Natural killer cell (primary cell): ENCODE measurements around the gene PRDM12. TPM values are rescaled to one million over a fixed set of nuclear protein-coding genes. Genes with fewer than 3 reads are reported as not detected.

Source experiments
- ATAC-seq, 3 donors: fragments of 150-1000 bp in 2 of 3; fragments of 200-7000 bp in 1 of 3; cut with Tn5 transposase; 1 replicate in 1 of 3; 2 replicates in 2 of 3; pipeline ENCODE4 v1.10.0; 2021; ENCODE audit warnings: mild to moderate bottlenecking in 2 of 3, moderate library complexity in 2 of 3
- DNase-seq, 2 donors: peaks; one replicate each; pipeline versions ENCODE4 v3.0.0 to v3.0.0-alpha.2; 2013 to 2021; ENCODE audit warnings: mixed read lengths in 1 of 2
- H3K27ac ChIP-seq: one replicate; pipeline ENCODE4 v1.5.1; 2013; ENCODE audit warnings: mild to moderate bottlenecking, low read length
- H3K27me3 ChIP-seq: one replicate; pipeline ENCODE4 v1.6.1; 2013; ENCODE audit warnings: low read length; ENCODE audit not compliant: control insufficient read depth, insufficient read depth
- H3K36me3 ChIP-seq: one replicate; pipeline ENCODE4 v1.6.1; 2013; ENCODE audit warnings: low read length; ENCODE audit not compliant: control insufficient read depth, insufficient read depth
- H3K4me1 ChIP-seq: one replicate; pipeline ENCODE4 v1.6.1; 2013; ENCODE audit warnings: low read length; ENCODE audit not compliant: control insufficient read depth, insufficient read depth
- H3K4me3 ChIP-seq: one replicate; pipeline ENCODE4 v1.5.1; 2013; ENCODE audit warnings: low read length
- H3K9me3 ChIP-seq: one replicate; pipeline ENCODE4 v1.6.1; 2013; ENCODE audit warnings: low read length; ENCODE audit not compliant: control insufficient read depth, insufficient read depth
- H3K27ac Mint-ChIP-seq, 2 donors: one replicate each; pipeline ENCODE4 v1.8.0; 2022; ENCODE audit warnings: mild to moderate bottlenecking in 2 of 2, mixed read lengths in 2 of 2, moderate library complexity in 1 of 2
- H3K27me3 Mint-ChIP-seq, 2 donors: one replicate each; pipeline ENCODE4 v1.8.0; 2022; ENCODE audit warnings: low read depth in 2 of 2, mixed read lengths in 2 of 2
- H3K36me3 Mint-ChIP-seq: one replicate; pipeline ENCODE4 v1.8.0; 2022; ENCODE audit warnings: mixed read lengths
- H3K4me1 Mint-ChIP-seq, 2 donors: one replicate each; pipeline ENCODE4 v1.8.0; 2022; ENCODE audit warnings: mixed read lengths in 2 of 2
- H3K4me3 Mint-ChIP-seq: one replicate; pipeline ENCODE4 v1.8.0; 2022; ENCODE audit warnings: mild to moderate bottlenecking, moderate library complexity, mixed read lengths
- H3K9me3 Mint-ChIP-seq, 2 donors: one replicate each; pipeline ENCODE4 v1.8.0; 2022; ENCODE audit warnings: mixed read lengths in 2 of 2
- WGBS: methylation state at CpG from one replicate; pipeline ENCODE4 v1.1.7; 2013; ENCODE audit warnings: missing lambda C conversion rate; ENCODE audit not compliant: insufficient coverage; 5-methylcytosine and 5-hydroxymethylcytosine counted together
- intact Hi-C: fragments of 100-400 bp; cut with micrococcal nuclease; formaldehyde crosslinking; loops from one replicate; pipeline ENCODE4 v1.14.2; 2022
- total RNA-seq, 4 donors: library from RNA; stranded (reverse); fragments of 120-200 nt in 1 of 4; gene quantifications; one replicate each; pipeline versions ENCODE4 v1.2.3 to v1.2.4, GENCODE V29; 2013 to 2022
- TF ChIP-seq, protein P1 (sequence below): fragments of 200-600 bp; IDR thresholded peaks from one replicate; pipeline ENCODE4 v1.8.0; 2022; ENCODE audit warnings: antibody characterized with exemption

The PRDM12 gene
- total RNA-seq, 3 donors from 2014 or later (not counting 1 experiment from before 2014, with no cell fraction given) = 0.09 to 0.15 TPM; not detected in 1

DNA sequence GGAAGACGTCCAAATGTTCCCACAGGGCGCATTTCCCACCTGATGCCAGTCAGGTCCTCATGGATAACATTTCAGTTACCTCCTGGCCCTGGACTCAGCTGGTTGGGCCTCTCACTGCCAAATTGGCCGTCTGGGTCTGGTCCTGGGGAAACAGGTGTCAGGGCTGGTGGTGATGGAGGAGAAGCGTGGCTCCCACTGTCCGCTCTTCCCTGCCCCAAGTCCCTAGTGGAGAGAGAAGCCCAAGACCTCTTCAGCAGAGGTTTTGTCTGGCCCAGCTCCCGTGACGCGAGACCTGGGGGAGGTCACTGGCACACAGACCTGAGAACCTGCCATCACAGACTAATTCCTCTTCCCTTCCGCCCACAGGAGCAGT lies 27.8 kb upstream of the PRDM12 start:
- Mint-ChIP-seq H3K27me3 (no peaks in the 10 kb centered on the region), H3K27ac (no peak overlapping the region), H3K9me3 (no peaks in the 10 kb centered on the region), H3K4me1 (no peaks in the 10 kb centered on the region), H3K4me3 (no peak overlapping the region), H3K36me3 (no peaks in the 10 kb centered on the region)
- H3K4me3 ChIP-seq = no peak overlapping the region
- no peaks in the 10 kb centered on the region for H3K27me3 ChIP-seq
- 97% methylated on average over 9 of the region's 9 CpGs for WGBS
- H3K4me1 ChIP-seq = no peaks in the 10 kb centered on the region
- intact Hi-C loops = no loop called here
- H3K27ac ChIP-seq = no peak overlapping the region
- TF ChIP-seq, protein P1, sequence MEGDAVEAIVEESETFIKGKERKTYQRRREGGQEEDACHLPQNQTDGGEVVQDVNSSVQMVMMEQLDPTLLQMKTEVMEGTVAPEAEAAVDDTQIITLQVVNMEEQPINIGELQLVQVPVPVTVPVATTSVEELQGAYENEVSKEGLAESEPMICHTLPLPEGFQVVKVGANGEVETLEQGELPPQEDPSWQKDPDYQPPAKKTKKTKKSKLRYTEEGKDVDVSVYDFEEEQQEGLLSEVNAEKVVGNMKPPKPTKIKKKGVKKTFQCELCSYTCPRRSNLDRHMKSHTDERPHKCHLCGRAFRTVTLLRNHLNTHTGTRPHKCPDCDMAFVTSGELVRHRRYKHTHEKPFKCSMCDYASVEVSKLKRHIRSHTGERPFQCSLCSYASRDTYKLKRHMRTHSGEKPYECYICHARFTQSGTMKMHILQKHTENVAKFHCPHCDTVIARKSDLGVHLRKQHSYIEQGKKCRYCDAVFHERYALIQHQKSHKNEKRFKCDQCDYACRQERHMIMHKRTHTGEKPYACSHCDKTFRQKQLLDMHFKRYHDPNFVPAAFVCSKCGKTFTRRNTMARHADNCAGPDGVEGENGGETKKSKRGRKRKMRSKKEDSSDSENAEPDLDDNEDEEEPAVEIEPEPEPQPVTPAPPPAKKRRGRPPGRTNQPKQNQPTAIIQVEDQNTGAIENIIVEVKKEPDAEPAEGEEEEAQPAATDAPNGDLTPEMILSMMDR = no peak
- peaks cover 51% of the 10 kb centered on the region for H3K36me3 ChIP-seq
- no peaks in the 10 kb centered on the region for H3K9me3 ChIP-seq
- ATAC-seq = no peak
- no peak for DNase-seq

- WGBS = 97% methylated on average over 37 of the region's 37 CpGs
- DNase-seq (no peak), ATAC-seq (no peak)
- Mint-ChIP-seq H3K4me1 (no peaks in the 10 kb centered on the region), H3K27ac (no peak overlapping the region), H3K36me3 (no peaks in the 10 kb centered on the region), H3K9me3 (no peaks in the 10 kb centered on the region), H3K4me3 (no peak overlapping the region), H3K27me3 (no peaks in the 10 kb centered on the region)
- intact Hi-C loops = no loop called here
- Histone ChIP-seq H3K27ac (no peak overlapping the region), H3K4me3 (no peak overlapping the region), H3K36me3 (peaks cover 36% of the 10 kb centered on the region), H3K4me1 (no peaks in the 10 kb centered on the region), H3K9me3 (no peaks in the 10 kb centered on the region), H3K27me3 (no peaks in the 10 kb centered on the region)
- TF ChIP-seq, protein P1 = no peak
These were observed 25.9 kb upstream of the PRDM12 start for GRCh38 chr9:130638284-130639123.

DNA sequence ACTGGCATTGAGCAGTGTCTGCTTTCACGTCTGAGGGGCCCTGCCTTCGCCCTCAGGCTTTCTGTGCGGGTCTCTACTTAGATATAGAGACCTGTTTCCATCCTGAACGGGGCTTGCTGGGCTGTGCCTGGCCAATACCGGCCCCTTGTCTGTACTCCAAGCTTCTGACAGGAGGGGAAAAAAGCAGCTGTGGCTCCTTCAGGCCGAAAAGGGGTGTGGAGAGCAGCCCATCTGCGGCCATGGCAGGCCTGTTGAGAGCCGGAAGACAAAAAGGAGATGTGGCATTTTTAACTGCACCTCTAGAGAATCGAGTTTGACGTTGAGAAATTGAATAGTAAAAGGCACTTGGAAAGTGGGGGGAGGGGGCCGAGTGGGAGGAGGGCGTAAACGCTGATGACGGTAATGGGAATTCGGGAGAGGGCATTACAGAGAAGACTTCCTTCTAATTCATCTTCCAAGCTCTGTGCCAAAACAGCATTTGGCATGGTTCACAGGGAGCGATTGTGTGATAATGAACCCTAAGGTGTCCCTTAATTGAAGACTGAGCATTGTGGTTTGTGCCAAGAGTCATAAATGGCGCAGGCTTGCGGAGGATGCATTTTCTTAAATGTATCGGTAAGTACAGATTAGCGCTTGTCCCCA lies 25.1 kb upstream of the PRDM12 start:
- no peaks in the 10 kb centered on the region for H3K4me1 ChIP-seq

More for the DNA sequence above, 25.1 kb upstream of the PRDM12 start:
- no peak for ATAC-seq
- no peaks in the 10 kb centered on the region for H3K9me3 ChIP-seq
- Mint-ChIP-seq H3K27me3 (no peaks in the 10 kb centered on the region), H3K4me1 (no peaks in the 10 kb centered on the region), H3K36me3 (no peaks in the 10 kb centered on the region), H3K4me3 (no peak overlapping the region), H3K27ac (no peak overlapping the region), H3K9me3 (no peaks in the 10 kb centered on the region)
- peaks cover 29% of the 10 kb centered on the region for H3K36me3 ChIP-seq
- TF ChIP-seq, protein P1 = no peak
- intact Hi-C loops = no loop called here
- 82% methylated on average over 16 of the region's 20 CpGs for WGBS
- H3K4me3 ChIP-seq = no peak overlapping the region
- DNase-seq = no peak
- H3K27me3 ChIP-seq = no peaks in the 10 kb centered on the region
- no peak overlapping the region for H3K27ac ChIP-seq
